Ovary (tissue), 9 donors: ENCODE results near the gene TMEM176B. TPM values are rescaled to one million over a fixed set of nuclear protein-coding genes. Genes with fewer than 3 reads are reported as not detected.

Experiments used
- DNase-seq, 5 donors: peaks; one replicate each; pipeline ENCODE4 v3.0.0-alpha.2; 2019 to 2020
- H3K27ac ChIP-seq, 2 donors: fragments of 200-600 bp; one replicate each; pipeline versions ENCODE4 v1.5.1 to v1.8.0; 2019 to 2022
- H3K27me3 ChIP-seq: fragments of 200-600 bp; one replicate; pipeline ENCODE4 v1.8.0; 2022
- H3K36me3 ChIP-seq: fragments of 200-600 bp; sonication (generic); one replicate; pipeline ENCODE4 v1.5.1; 2019
- H3K4me1 ChIP-seq: one replicate; pipeline ENCODE4 v1.8.1; 2013; ENCODE audit warnings: mild to moderate bottlenecking, moderate library complexity; ENCODE audit not compliant: insufficient read depth
- H3K4me3 ChIP-seq: fragments of 200-600 bp; sonication (generic); one replicate; pipeline ENCODE4 v1.5.1; 2017
- H3K9me3 ChIP-seq, 2 donors: fragments of 200-600 bp in 1 of 2; sonication (generic) in 1 of 2; one replicate each; pipeline versions ENCODE4 v1.5.1 to v1.8.1; 2013 to 2019; ENCODE audit warnings: mild to moderate bottlenecking in 1 of 2, moderate library complexity in 1 of 2
- EP300 ChIP-seq: sonication (generic); formaldehyde crosslinking; IDR thresholded peaks from one replicate; pipeline ENCODE4 v1.6.1; 2017; ENCODE audit warnings: antibody characterized with exemption
- POLR2A ChIP-seq: fragments of 450-650 bp; IDR thresholded peaks from one replicate; pipeline ENCODE4 v1.6.1; 2017; ENCODE audit warnings: antibody characterized with exemption, mild to moderate bottlenecking, moderate library complexity
- WGBS, 3 donors: extraction: QIAGEN DNeasy Blood & Tissue Kit in 1 of 3; methylation state at CpG; one replicate each; pipeline versions ENCODE4 v1.1.5 to v1.1.7; 2013 to 2017; 5-methylcytosine and 5-hydroxymethylcytosine counted together
- intact Hi-C, 4 donors: fragments of 100-400 bp; cut with DNase I; formaldehyde crosslinking; loops; one replicate each; pipeline versions ENCODE4 v1.11.0 to v1.15.1; 2022 to 2023
- polyA plus RNA-seq, 2 donors: library from polyadenylated mRNA; stranded (reverse); fragments of 200-250 nt in 1 of 2; fragments of 350-450 nt in 1 of 2; fragmentation: Illumina TruSeq in 1 of 2; extraction: RNeasy Lipid Tissue Mini Kit (QIAGEN cat#74804) in 1 of 2; gene quantifications; one replicate each; pipeline ENCODE4 v1.2.3, GENCODE V29; 2013 to 2014
- total RNA-seq, 7 donors: library from RNA; depleted of rRNA in 2 of 7; stranded (reverse); fragments of >200 nt in 2 of 7; fragmentation: NEBNext Ultra II Directional in 3 of 7; extraction: Animal tissue kit (Norgen Biotek cat#: 25700) in 3 of 7; gene quantifications; one replicate each; pipeline versions ENCODE4 v1.1.0 to v1.2.4, GENCODE V29; 2016 to 2023
- TF ChIP-seq, protein P1 (sequence below), 3 donors: fragments of 450-650 bp in 2 of 3; fragments of 200-600 bp in 1 of 3; IDR thresholded peaks; one replicate each; pipeline versions ENCODE4 v1.5.1 to v1.8.0; 2016 to 2022; ENCODE audit warnings: antibody characterized with exemption in 3 of 3, mild to moderate bottlenecking in 1 of 3
- donor health status: DM: no; HTN: no; CAD: no; lungs with moderate emphysema.
- donor health status: DM: no; HTN: no; CAD: no.
- donor health status: Bipolar disorder and iron deficiency.
- donor health status: DM: yes; HTN: yes; CAD: no.
- donor health status: DM: no; HTN: no; CAD: no.
- donor health status: DM: yes; HTN: yes; CAD: no.

Gene TMEM176B
- total and polyA plus RNA-seq, 9 donors, result 86.7 to 145 (median 131) TPM

DNA sequence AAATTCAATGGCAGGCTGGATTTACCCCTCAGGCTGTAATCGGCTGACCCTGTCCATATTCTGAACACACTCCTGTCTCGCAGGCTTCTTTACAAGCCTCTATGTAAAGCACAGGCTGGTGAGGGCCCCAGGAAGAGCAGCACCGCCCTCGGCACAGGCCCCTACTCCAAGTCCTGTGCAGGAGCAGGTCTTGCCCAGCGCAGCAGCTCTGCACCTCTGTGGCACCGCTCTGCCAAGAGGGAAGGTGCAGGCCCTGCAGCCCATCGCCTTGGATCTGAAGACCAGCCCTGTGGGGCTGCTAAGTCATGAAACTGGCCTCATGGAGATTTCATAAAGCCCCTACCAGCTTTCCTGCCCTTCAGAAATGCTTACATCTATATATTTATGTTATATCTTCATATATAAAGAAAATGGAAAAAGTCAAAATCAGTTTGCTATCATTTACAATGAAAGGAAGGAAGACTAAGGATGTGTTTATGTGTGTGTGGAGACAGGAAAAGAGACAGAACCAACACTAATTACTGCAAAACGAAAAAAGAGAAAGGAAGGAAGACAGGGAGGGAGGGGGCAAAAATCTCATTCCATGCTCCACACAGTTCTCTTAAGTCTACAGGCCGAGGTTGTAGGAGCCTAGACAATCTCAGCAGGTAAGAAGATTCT lies 9.6 kb downstream of the TMEM176B start:
- Histone ChIP-seq H3K4me1 (peaks cover 6% of the 10 kb centered on the region), H3K4me3 (no peak overlapping the region), H3K36me3 (no peaks in the 10 kb centered on the region), H3K27me3 (no peaks in the 10 kb centered on the region), H3K9me3 (no peaks in the 10 kb centered on the region), H3K27ac (no peak overlapping the region)
- 83 to 88% (median 84%) methylated on average over 9 of the region's 9 CpGs for WGBS, 3 donors
- no peak for DNase-seq
- TF ChIP-seq EP300, result no peak
- TF ChIP-seq, protein P1, sequence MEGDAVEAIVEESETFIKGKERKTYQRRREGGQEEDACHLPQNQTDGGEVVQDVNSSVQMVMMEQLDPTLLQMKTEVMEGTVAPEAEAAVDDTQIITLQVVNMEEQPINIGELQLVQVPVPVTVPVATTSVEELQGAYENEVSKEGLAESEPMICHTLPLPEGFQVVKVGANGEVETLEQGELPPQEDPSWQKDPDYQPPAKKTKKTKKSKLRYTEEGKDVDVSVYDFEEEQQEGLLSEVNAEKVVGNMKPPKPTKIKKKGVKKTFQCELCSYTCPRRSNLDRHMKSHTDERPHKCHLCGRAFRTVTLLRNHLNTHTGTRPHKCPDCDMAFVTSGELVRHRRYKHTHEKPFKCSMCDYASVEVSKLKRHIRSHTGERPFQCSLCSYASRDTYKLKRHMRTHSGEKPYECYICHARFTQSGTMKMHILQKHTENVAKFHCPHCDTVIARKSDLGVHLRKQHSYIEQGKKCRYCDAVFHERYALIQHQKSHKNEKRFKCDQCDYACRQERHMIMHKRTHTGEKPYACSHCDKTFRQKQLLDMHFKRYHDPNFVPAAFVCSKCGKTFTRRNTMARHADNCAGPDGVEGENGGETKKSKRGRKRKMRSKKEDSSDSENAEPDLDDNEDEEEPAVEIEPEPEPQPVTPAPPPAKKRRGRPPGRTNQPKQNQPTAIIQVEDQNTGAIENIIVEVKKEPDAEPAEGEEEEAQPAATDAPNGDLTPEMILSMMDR (IDR thresholded peaks at IDR 0.05), result no peak
- TF ChIP-seq POLR2A, result no peak
- intact Hi-C loops, result no loop called here

DNA sequence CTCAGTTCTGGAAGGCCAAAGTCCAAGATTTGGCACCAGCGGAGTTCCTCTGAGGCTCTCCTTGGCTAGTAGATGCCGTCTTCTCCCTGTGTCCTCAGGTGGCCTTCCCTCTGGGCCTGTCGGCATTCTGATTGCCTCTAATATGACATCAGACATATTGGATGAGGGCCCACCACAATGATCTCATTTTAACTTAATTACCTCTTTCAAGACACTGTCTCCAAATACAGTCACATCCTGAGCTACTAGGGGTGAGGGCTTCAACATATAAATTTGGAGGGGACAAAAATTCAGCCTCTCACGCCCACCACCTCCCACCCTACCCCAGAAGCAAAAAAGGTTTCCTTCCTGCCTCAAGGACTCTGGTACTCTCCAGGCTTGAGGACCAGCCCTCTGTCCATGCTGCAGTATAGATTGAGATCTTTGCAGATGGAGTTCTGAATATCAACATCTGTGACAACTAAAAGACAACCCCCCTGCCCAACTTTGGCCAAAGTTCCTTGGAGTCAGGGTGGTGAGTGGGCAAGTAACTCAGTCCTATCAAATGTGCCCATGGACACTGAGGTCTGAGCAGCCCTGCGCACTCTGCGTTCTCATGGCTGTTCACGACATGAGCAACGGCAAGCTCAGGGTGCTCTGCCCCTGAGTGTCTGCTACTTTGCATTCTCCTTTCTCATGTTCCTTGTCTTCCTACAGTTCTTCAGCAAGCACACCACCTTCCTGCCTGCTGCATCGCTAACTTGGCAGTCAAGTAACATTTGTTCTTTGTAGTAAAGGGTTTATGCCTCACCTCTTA lies 11.5 kb downstream of the TMEM176B start:
- no peak overlapping the region for H3K4me3 ChIP-seq
- TF ChIP-seq, protein P1 (IDR thresholded peaks at IDR 0.05), result no peak
- TF ChIP-seq POLR2A, result no peak
- no peak for TF ChIP-seq EP300
- intact Hi-C loops, result loop anchor here in 1 of 4 donors (10.0 kb wide), 1 partner anchor 186 kb away; the partner anchor contains the start of gene KCNH2
- H3K36me3 ChIP-seq, result no peaks in the 10 kb centered on the region
- no peaks in the 10 kb centered on the region for H3K9me3 ChIP-seq
- DNase-seq, result peak; percentile 35 to 70 (median 53)
- H3K27ac ChIP-seq, result peak overlapping the region; percentile 64 to 72
- 64 to 71% (median 69%) methylated on average over 9 of the region's 9 CpGs for WGBS, 3 donors
- H3K27me3 ChIP-seq, result no peaks in the 10 kb centered on the region
- H3K4me1 ChIP-seq, result peaks cover 6% of the 10 kb centered on the region

DNA sequence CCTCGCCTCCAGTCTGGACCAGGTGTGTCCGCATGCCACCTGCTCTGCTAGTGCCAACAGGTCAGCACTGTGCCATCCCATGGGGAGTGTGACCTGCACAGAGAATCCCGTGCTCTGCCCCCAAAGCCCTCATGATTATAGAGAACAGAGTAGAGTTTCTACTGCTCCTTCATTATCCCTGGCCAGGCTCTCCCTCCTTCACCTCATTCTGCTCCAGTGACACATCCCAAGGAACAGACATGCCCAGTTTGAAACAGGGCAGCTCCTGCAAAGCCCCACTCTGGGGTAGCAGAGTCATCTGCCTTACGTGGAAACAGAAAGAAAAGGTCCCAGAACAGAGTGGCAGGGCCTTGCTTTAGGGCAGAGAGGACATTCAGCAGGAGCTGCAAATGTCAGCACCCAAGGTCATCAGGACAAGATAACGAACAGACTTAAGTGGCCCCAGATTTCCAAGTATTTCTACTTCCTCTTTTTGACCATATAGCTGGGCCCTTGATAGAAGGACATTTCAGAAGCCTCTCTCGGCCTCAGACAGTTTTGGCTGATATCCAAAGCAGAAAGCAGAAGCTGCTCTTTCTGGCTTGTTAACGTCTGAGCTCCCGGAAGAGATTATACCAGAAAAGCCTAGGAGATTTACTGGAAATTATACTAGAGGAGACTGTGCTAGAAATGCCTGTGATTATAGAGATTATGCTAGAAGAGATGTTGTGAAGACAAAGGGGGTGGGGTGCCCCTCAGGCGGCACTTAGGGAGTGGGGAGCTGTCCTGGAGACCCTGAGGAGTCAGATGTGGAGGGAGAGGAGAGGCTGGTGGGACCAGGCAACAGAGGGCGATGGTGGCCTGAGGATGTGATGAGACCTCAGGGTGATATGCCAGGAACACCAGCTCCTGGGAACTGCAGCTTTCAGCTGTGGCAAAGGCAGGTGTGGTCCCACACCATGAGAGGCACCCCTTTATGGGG lies 12.6 kb downstream of the TMEM176B start:
- peak in 1 of 5 donors; percentile 27 for DNase-seq
- TF ChIP-seq POLR2A, result no peak
- TF ChIP-seq, protein P1 (IDR thresholded peaks at IDR 0.05), result no peak
- no peak for TF ChIP-seq EP300
- no peaks in the 10 kb centered on the region for H3K36me3 ChIP-seq
- H3K4me1 ChIP-seq, result peaks cover 6% of the 10 kb centered on the region
- intact Hi-C loops, result loop anchor here in 1 of 4 donors (10.0 kb wide), 1 partner anchor 187 kb away; the partner anchor contains the start of gene KCNH2
- H3K9me3 ChIP-seq, result no peaks in the 10 kb centered on the region
- peak overlapping the region; percentile 64 to 72 for H3K27ac ChIP-seq
- no peaks in the 10 kb centered on the region for H3K27me3 ChIP-seq
- no peak overlapping the region for H3K4me3 ChIP-seq
- WGBS, 3 donors, result 34 to 40% (median 36%) methylated on average over 10 of the region's 10 CpGs

DNA sequence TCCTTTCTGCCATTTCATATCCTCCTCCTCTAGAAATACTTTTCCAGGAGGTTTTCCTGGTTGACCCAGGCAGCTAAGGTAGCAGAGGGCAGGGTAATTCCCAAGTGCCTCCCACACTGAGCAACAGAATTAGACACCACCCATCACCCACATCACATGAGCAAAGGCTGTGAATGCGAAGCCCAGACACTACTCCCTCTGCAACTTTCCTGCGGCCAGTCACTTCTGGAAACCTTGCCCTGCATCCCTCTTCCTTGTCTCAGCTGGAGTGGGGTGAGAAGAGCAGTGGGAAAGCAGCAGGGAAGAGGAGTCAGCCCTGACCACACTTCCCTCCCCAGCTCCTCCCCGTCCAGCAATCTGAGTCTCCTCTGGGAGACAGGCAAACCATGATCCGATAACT lies 15.2 kb downstream of the TMEM176B start:
- Histone ChIP-seq H3K9me3 (no peaks in the 10 kb centered on the region), H3K36me3 (no peaks in the 10 kb centered on the region), H3K4me3 (no peak overlapping the region), H3K27ac (no peak overlapping the region), H3K27me3 (no peaks in the 10 kb centered on the region), H3K4me1 (peaks cover 6% of the 10 kb centered on the region)
- WGBS, 3 donors, result 36 to 64% (median 45%) methylated on average over 4 of the region's 4 CpGs
- intact Hi-C loops, result loop anchor here in 1 of 4 donors (10.0 kb wide), 1 partner anchor 190 kb away; the partner anchor contains the start of gene KCNH2
- TF ChIP-seq POLR2A (no peak), EP300 (no peak)
- TF ChIP-seq, protein P1 (IDR thresholded peaks at IDR 0.05), result no peak
- no peak for DNase-seq
